GM13977 (cell line): ENCODE measurements around the gene DROSHA.

Experiments used
- DNase-seq: peaks from one replicate; pipeline ENCODE4 v3.0.0; 2012; ENCODE audit warnings: low spot score
- CTCF ChIP-seq: IDR thresholded peaks from 2 replicates; pipeline ENCODE4 v1.5.1; 2012; ENCODE audit warnings: mild to moderate bottlenecking, control low read depth; ENCODE audit not compliant: insufficient read depth; ENCODE audit errors: extremely low read depth, missing control alignments
- in situ Hi-C: fragments of 300-500 bp; cut with MboI; formaldehyde crosslinking; loops from one replicate; pipeline ENCODE4 v1.12.0; 2022; ENCODE audit warnings: low sequenced_read_pairs, low pct_unique_long_range_greater_than_20kb, mixed read lengths, inconsistent platforms; ENCODE audit not compliant: unreplicated experiment

The DROSHA gene

DNA sequence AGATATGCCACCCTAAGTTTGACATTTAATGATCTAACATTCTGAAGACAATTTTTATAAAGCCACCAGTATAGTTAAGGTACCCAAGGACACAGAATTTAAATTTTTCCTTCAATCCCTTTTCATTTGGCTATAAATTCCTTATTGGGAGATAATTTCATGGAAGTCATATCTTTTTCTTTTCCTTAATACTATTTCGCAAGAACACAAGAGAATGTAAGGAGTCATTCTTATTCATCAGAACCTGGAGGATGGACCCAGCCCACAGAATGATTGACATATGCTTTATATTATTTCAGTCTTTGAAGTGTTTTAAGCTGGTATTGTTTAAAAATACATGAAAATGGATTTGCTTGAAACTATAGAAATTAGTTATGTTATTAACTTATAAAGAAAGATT lies 79.6 kb downstream of the DROSHA start:
- in situ Hi-C loops: no loop called here
- DNase-seq: no peak
- TF ChIP-seq CTCF: no peak

- in situ Hi-C loops: no loop called here
- DNase-seq: no peak
- no peak for TF ChIP-seq CTCF
Observed at GRCh38 chr5:31449962-31450361, 81.9 kb downstream of the DROSHA start.

- no peak for TF ChIP-seq CTCF
- in situ Hi-C loops: no loop called here
- no peak for DNase-seq
Observed at GRCh38 chr5:31449174-31449573, 82.7 kb downstream of the DROSHA start.

GRCh38 chr5:31445041-31445600 lies 86.8 kb downstream of the DROSHA start:
- in situ Hi-C loops: no loop called here
- TF ChIP-seq CTCF: no peak
- DNase-seq: no peak

DNA sequence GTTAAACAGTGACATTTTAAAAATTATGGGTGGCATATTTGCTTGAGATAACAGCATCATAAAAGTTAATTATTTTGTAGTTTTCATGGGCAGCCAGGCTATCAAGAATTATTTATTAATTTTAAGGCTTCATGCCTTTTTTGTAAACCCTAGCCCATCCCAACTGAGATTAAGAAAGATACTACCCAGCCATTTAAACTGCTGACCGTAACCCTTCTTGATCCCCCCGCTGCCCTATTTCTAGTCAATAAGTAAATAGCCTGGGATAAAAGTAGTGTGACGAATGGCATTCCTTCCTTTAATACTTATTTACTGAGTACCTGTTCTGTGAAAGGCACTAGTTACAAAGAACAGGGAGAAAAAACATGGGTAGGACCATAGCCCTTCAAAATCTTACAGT lies 88.3 kb downstream of the DROSHA start:
- in situ Hi-C loops: no loop called here
- DNase-seq: no peak
- TF ChIP-seq CTCF: no peak

DNA sequence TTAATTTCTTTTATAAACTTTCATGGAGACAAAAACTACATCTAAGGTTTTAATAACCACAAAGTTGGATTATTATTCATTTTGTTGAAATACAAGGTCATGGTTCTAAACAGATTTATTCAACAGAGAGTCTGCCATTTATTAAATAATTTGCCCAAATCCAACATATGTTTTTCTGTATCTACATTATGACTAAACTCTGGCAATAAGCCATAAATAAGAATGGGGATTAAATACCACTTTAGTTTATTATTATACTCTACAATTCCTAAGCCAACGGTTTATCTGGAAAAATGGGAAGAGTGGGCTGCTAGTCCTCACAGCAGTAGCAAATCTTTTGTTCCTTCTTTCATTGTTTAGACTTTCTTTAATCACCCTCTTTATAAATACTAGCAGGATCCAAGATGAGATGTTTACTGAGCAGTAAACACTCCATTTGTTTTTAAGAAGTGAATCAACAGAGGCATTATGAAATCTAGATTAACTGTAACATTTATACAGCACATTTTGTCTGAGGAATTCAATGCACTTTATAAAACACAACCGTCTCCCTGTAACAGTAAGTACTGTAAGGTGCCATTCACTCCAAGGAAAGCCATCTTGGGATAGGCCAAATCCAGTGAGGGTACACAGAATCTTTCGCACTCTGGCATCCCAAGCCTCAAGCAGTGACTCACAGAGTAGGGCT lies 89.7 kb downstream of the DROSHA start:
- DNase-seq: no peak
- no peak for TF ChIP-seq CTCF
- in situ Hi-C loops: no loop called here
